ENCODE measurements around the gene RSU1.

Gene RSU1

DNA sequence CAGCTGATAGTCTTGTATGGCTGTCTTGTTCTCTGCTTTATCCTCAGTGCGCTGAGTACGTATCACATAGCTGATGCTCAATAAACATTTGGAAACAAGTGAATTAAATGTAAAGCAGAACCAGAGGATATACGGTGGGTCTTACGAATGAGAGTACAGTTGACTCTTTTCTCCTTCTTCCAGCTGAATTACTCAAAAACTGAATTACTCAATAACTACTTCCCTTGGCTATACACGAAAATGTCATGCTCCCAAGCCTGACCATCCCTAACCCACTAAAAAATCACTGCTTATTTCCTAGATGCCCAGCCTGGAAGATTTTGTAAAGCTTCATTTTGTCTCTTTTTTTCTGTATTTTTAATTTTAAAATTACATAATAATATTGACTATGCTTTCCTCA is 3.2 kb upstream of the RSU1 start:
- DNase-seq = no peak

DNA sequence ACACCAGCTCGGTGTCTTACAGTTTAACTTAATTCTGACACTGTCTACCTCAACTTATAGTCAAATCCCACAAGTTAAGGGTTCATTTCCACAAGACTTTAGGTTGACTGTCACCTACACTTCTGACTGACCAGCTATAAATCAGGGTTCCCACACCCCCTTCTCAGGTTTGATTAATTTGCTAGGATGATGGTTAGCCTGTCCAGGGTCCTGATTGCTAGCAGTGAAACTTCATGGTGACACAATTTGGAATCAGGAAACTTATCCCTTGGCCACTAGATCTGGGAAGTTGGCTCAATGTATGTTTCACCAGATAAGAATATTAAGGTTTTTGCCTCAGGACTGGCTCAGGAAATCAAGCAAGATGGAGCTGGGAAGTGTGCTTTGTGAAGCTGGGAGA is 2.8 kb upstream of the RSU1 start:
- no peak for DNase-seq

DNA sequence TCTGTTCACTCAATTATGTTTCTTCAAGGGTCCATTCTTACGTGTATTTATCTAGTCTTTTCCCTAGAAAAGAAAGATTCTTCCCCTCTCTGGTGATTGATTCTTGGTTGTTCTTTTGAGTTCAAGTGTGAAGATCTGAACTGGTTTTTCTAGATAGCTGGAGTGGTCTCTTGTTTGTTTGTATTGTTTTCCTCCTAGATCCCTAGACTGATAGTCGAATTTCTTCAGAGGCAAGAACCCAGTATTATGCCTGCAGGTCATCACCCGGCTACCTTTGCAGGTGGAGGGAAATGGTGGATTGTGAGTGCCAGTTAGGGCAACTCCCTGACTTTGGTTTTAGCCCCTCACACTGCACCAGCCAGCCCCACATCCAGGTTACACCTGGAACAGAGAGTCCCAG is 2.2 kb upstream of the RSU1 start:
- DNase-seq = no peak

- DNase-seq = no peak
Observed at GRCh38 chr10:16819026-16819425, 1.8 kb upstream of the RSU1 start.

GRCh38 chr10:16816830-16817124 is 447 bp downstream of the RSU1 start:
- DNase-seq = no peak

GRCh38 chr10:16816171-16816570 is 1.1 kb downstream of the RSU1 start:
- no peak for DNase-seq

- DNase-seq = no peak
Observed at GRCh38 chr10:16814012-16814411, 3.2 kb downstream of the RSU1 start.

GRCh38 chr10:16812676-16813075 is 4.5 kb downstream of the RSU1 start:
- DNase-seq = no peak

- DNase-seq = no peak
Observed at GRCh38 chr10:16811765-16812164, 5.5 kb downstream of the RSU1 start.

GRCh38 chr10:16811292-16811691 is 5.9 kb downstream of the RSU1 start:
- DNase-seq = no peak

GRCh38 chr10:16809074-16809718 is 8.0 kb downstream of the RSU1 start:
- DNase-seq = no peak

- DNase-seq = no peak
Observed at GRCh38 chr10:16804123-16804522, 13.1 kb downstream of the RSU1 start.

- no peak for DNase-seq
Observed at GRCh38 chr10:16803464-16803863, 13.8 kb downstream of the RSU1 start.

DNA sequence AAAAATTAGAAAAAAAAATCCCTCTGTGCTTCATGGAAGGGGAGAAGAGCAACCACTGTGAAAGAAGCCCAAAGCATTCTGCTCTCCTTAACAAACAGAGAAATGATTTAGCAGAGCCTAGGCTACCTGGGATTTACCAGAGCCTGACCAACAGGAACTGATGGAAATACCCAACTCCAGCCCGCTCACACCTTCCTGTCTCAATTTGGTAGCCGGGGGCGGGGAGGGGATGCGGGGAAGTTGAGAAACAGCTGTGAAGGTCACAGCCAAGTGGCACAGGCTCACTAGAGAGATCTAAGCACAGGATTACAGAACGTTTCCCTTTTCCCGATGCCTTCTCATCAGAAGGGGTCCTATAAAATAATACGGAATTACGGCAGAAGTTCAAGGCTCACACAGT is 17.6 kb downstream of the RSU1 start:
- no peak for DNase-seq

DNA sequence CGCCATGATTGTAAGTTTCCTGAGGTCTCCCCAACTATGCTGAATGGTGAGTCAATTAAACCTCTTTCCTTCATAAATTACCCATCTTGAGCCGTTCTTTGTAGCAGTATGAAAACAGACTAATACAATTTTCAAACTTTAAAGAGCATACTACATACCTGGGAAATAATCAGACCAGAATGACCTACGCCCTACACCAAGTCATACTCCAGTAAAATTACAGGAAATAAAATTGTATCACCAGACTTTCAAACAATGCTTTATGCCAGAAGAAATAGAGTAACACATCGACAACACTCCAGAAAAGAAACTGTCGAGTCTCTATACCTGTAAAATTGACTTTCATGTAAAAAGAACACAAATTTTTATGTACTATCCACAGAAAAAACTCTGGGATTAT is 18.7 kb downstream of the RSU1 start:
- no peak for DNase-seq

- DNase-seq = no peak
Observed at GRCh38 chr10:16795410-16796073, 21.7 kb downstream of the RSU1 start.

- DNase-seq = no peak
Observed at GRCh38 chr10:16794005-16794404, 23.2 kb downstream of the RSU1 start.

DNA sequence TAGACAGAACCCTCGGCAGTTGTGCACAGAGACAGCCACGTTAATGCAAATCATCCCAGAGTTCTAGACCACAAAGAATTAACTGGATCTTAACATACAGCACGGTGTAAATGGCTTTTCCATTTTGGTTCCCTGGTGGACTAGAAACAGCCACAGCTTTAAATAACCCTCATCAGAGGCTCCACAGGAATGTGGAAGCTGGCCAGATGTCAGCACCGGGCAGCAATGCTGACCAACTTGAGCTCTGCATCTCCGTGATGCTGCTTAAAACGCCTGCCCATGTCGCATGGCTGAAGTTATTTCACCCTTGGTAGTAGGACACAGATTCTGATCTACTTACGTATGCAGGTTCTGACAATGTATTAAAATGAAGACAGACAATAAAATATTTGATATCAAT is 24.5 kb downstream of the RSU1 start:
- DNase-seq = no peak

- DNase-seq = no peak
Observed at GRCh38 chr10:16789765-16790164, 27.5 kb downstream of the RSU1 start.

- no peak for DNase-seq
Observed at GRCh38 chr10:16789261-16789660, 28.0 kb downstream of the RSU1 start.

GRCh38 chr10:16788778-16789177 is 28.4 kb downstream of the RSU1 start:
- no peak for DNase-seq

DNA sequence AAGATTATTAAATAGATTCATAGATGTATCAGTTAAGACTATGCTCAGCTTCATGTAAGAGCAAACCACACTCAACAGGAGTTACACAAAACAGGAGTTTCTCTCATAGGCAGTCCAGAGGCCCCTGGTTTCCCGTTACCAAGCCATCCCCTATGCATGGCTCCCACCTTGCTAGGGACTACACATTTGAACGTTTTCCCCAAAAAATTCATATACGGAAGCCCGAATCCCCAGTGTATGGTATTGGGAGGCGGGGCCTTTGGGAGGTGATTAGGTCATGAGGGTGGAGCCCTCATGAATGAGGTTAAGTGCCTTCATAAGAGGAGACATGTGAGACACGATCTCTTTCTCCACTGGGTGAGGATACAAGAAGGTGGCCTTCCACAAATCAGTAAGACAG is 29.1 kb downstream of the RSU1 start:
- no peak for DNase-seq

GRCh38 chr10:16787361-16787791 is 29.8 kb downstream of the RSU1 start:
- no peak for DNase-seq

DNA sequence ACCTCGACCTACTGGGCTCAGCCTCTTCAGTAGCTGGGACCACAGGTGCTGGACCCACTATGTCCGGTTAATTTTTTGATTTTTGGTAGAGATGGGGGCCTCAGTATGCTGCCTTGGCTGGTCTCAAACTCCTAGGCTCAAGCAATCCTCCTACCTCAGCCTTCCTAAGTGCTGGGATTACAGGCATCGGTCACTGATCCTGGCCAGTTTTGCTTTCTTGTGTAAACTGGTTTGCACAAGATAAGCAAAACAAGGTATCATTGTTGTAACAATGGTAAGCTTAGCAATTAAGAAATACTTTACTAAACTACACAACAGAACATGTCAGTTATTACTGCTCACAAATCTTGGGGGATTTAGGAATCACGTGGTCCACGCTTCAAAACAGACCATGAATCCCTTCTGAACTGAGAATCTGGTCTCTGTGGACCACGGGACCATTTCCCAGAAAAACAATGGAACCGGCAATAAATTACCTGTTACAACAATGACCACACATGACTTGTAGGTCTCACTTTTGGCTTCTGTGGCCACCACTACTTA is 36.8 kb downstream of the RSU1 start:
- DNase-seq = no peak

GRCh38 chr10:16779384-16779915 is 37.8 kb downstream of the RSU1 start:
- DNase-seq = no peak
